HG03565 (cell line): ENCODE results near the gene PLA2G2C.

Experiments used
- ATAC-seq: cut with Tn5 transposase; IDR thresholded peaks from one replicate; pipeline ENCODE4 v1.9.1; 2021; ENCODE audit warnings: mild to moderate bottlenecking, moderate library complexity; ENCODE audit not compliant: unreplicated experiment

The PLA2G2C gene

GRCh38 chr1:20209471-20209870, 23.2 kb upstream of the PLA2G2C start:
- ATAC-seq, result no peak

- no peak for ATAC-seq
Measured at GRCh38 chr1:20207546-20207945, 21.2 kb upstream of the PLA2G2C start.

- ATAC-seq, result no peak
Measured at GRCh38 chr1:20202166-20202565, 15.8 kb upstream of the PLA2G2C start.

GRCh38 chr1:20200966-20201365, 14.6 kb upstream of the PLA2G2C start:
- no peak for ATAC-seq

DNA sequence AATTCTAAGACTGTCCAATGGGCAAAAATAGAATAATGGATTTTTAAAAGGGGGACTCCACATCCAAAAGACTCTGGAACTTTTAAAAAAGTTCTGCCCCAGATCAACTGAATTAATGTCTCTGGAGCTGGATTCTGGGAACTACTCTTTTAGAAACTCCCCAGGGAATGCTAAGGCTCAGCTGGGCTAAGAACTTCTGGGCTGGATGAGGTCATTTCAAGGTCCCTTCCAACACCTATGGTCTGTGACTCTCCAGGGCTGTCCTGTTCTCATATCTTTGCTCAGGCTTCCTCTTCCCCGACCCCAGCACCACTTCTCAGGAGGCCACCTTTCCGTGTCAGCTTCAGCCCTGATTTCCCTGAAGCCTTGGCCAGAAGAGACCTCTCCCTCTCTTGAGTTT, 13.5 kb upstream of the PLA2G2C start:
- no peak for ATAC-seq

DNA sequence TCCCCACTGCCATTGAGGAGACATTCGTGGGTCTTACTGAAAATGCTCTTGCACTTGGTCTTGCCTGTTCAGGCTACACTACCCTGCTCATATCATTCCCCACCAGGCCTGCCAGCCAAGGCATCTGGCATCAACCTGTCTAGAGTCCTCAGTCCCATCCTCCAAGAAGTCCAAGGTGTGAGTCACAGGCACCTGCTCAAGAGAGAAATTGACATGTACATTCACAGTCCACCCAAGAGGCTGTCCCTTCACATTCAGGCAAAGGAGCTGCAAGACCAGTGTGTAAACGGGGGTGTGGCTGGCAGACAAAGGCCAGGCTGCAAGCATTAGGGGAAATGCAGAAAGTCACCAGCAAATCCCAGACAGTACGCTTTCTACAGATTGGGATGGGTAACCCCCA, 13.1 kb upstream of the PLA2G2C start:
- no peak for ATAC-seq

GRCh38 chr1:20198918-20199317, 12.6 kb upstream of the PLA2G2C start:
- no peak for ATAC-seq

- ATAC-seq, result no peak
Measured at GRCh38 chr1:20198296-20198695, 12.0 kb upstream of the PLA2G2C start.

DNA sequence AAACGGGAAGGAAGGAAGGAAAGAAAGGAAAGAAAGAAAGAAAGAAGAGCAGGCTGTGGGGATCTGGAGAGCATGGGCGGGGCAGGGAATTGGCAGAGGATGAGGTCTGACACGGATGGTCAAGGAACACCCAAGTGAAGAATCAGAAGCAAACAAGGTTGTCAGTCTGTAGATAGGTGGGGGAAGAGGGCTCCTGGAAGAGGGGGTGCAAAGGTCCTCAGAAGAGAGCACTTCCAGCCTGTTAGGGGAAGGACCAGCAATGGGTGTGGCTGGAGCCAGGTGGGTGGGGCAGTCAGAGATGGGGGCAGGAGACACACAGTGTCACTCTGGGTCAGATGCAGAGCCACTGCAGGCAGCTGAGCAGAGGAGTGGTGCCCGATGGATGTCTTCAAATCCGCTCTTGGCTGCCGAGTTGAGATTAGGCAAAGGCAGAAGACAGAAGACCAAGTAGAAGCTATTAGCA, 11.0 kb upstream of the PLA2G2C start:
- ATAC-seq, result no peak

GRCh38 chr1:20195462-20195780, 9.1 kb upstream of the PLA2G2C start:
- no peak for ATAC-seq

DNA sequence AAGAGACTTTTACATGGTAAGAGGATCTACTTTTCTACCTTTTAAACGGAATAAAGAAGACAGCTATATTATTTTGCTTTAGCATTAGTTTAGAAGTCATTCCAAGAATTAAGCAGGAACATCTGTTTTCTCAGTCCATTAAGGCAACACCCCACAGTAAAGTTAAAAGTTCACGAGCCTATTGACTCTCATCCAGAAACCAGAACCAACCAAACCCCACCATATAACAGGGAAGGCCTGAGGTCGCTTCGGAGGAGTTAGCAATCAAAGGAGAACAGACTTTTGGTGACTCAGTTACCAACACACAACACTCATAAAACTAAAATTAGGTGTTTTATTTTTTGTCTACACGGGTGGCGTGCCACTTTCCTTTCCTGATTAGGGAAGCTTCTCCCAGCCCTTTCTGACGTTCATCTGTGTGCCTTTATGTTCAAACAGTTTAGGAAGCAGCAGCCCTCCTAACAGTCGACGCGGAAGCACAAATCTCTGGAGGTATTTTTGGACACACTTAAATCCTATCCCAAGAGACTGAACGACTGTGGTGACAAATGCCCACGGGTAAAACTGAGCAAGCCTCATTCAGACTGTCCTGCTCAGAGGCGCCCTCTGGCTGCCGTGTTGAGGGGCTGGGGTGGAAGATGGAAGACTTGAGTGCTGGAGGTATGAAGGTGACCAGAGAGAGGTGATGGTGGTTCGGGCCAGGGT, 8.6 kb upstream of the PLA2G2C start:
- ATAC-seq, result no peak

GRCh38 chr1:20194224-20194623, 7.9 kb upstream of the PLA2G2C start:
- no peak for ATAC-seq

GRCh38 chr1:20192871-20193411, 6.6 kb upstream of the PLA2G2C start:
- no peak for ATAC-seq

DNA sequence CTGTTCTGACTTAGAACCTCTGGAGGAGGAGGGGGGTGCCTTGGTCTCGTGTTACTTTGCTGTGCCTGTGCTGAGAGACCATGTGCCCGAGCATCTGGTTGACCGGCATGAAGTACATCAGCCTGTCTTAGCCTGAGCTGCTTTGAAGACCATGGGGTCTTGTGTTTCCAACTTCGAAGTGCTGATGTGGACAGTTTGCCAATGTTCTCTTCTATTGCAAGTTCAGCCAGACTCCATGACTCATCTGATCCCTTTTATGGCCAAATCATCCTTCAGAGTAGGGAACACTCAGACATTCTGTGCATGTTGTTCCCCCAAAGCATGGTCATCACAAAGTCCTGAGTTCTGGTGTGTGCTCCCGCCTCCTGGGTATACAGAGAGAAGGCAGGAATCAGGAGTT, 6.0 kb upstream of the PLA2G2C start:
- no peak for ATAC-seq

- no peak for ATAC-seq
Measured at GRCh38 chr1:20191266-20191825, 5.0 kb upstream of the PLA2G2C start.

GRCh38 chr1:20190256-20191160, 4.2 kb upstream of the PLA2G2C start:
- ATAC-seq, result no peak

GRCh38 chr1:20189664-20190063, 3.3 kb upstream of the PLA2G2C start:
- no peak for ATAC-seq

GRCh38 chr1:20188455-20188817, 2.1 kb upstream of the PLA2G2C start:
- no peak for ATAC-seq

- ATAC-seq, result no peak
Measured at GRCh38 chr1:20187813-20188454, 1.6 kb upstream of the PLA2G2C start.

DNA sequence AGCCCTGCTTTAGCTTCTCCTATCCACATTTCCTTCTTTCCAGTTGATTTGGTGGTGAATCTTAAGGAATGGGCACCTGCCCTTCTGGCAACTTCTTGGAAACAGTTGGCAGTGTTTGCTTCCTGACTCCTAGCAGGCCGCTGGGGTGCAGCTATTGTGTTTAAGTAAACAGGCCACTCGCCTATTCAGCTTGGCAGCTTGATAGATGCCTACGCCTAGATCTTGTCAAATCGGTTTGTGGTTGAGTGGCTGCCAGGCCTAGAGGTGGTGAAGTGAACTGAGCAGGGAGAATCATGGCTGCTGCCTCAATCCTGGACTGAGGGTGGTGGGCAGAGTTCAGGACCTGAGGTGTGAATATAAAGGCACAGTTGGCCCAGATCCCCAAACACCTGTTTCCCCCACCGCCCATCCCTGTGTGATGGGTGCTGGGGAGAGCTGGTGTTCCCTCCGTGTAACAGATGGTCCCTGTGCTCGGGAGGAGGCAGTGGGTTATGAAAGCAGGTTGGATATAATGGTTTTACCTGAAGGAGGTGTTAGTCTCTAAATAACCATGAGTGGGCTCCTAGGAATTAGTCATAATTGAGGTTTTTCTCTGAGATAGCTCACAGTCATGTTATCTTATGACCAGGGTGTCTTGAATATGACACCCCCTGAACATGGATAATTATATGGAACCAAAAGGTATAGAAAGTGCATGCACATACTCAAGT, 940 bp upstream of the PLA2G2C start:
- ATAC-seq, result no peak
